GM23248 (cell line): ENCODE results near the gene TBC1D24.

ENCODE experiments used
- EZH2 ChIP-seq: fragments of 200-600 bp; sonication (generic); IDR thresholded peaks from 2 replicates; pipeline ENCODE4 v1.6.1; 2018; ENCODE audit warnings: antibody characterized with exemption, mild to moderate bottlenecking; ENCODE audit not compliant: insufficient read depth, poor library complexity, severe bottlenecking
- EZH2phosphoT487 ChIP-seq: fragments of 200-600 bp; sonication (generic); IDR thresholded peaks from 2 replicates; pipeline ENCODE4 v1.6.1; 2018; ENCODE audit warnings: antibody characterized with exemption, moderate library complexity, mild to moderate bottlenecking, low read depth; ENCODE audit not compliant: insufficient read depth

DNA sequence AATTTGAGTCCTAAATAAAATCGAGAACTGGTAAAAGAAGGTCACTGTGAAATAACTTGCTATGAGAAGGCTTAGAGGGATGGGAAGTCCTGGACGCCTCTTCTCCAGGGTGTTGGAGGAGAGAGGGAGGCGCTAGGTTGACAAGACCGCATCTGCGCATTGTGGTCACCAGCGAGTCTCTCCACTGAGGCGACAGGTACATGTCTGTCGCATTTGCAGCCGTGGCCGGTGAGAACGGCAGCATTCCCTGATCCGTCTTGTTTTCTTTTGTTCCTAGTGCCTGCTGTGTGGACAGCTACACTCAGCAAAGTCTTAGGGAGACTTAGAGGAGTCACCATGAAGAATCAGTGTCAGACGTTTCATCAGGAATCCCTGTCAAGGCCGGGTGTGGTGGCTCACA lies 30.8 kb downstream of the TBC1D24 start:
- TF ChIP-seq EZH2 = no peak
- TF ChIP-seq EZH2phosphoT487 = no peak
